OCI-LY3 (cell line): Measurements from ENCODE around the gene WARS2.

Source experiments
- H2AFZ ChIP-seq: fragments of 200-600, 300-600 bp; shearing (Covaris generic); 2 replicates; pipeline ENCODE4 v1.6.0; 2014; ENCODE audit warnings: antibody characterized with exemption, low read depth, low read length
- H3K27ac ChIP-seq: fragments of 200-600, 300-600 bp; sonication (generic); 2 replicates; pipeline ENCODE4 v1.5.1; 2014; ENCODE audit warnings: mild to moderate bottlenecking, low read length, moderate library complexity, mixed read lengths
- H3K27me3 ChIP-seq: fragments of 200-600, 300-600 bp; sonication (generic); 2 replicates; pipeline ENCODE4 v1.6.1; 2014; ENCODE audit warnings: low read depth, low read length, mixed read lengths
- H3K36me3 ChIP-seq: fragments of 200-600, 300-600 bp; sonication (generic); replicated peaks from 2 replicates; pipeline ENCODE3; 2014; ENCODE audit warnings: low read depth, low read length, mixed read lengths
- H3K4me1 ChIP-seq: fragments of 300-600, 200-600 bp; sonication (generic); 2 replicates; pipeline ENCODE4 v1.6.1; 2014; ENCODE audit warnings: low read length, mixed read lengths
- H3K4me2 ChIP-seq: fragments of 200-600, 300-600 bp; sonication (generic); 2 replicates; pipeline ENCODE4 v1.6.1; 2014; ENCODE audit warnings: low read length, mixed read lengths
- H3K4me3 ChIP-seq: fragments of 300-600, 200-600 bp; sonication (generic); 2 replicates; pipeline ENCODE4 v1.5.1; 2014; ENCODE audit warnings: antibody characterized with exemption, mild to moderate bottlenecking, low read length, moderate library complexity
- H3K79me2 ChIP-seq: fragments of 300-600, 200-600 bp; shearing (Covaris generic); 2 replicates; pipeline ENCODE4 v1.6.1; 2014; ENCODE audit warnings: mild to moderate bottlenecking, low read length, mixed read lengths
- H3K9ac ChIP-seq: fragments of 300-600, 200-600 bp; shearing (Covaris generic); 2 replicates; pipeline ENCODE4 v1.6.0; 2014; ENCODE audit warnings: mild to moderate bottlenecking, low read length, moderate library complexity
- H3K9me3 ChIP-seq: fragments of 200-600, 300-600 bp; shearing (Covaris generic); 2 replicates; pipeline ENCODE4 v1.6.1; 2014; ENCODE audit warnings: low read length, mixed read lengths; ENCODE audit not compliant: insufficient read depth
- H4K20me1 ChIP-seq: fragments of 200-600, 300-600 bp; sonication (generic); 2 replicates; pipeline ENCODE4 v1.6.1; 2016; ENCODE audit warnings: low read length, mixed read lengths; ENCODE audit not compliant: insufficient read depth
- CTCF ChIP-seq: fragments of 200-600, 300-600 bp; sonication (generic); IDR thresholded peaks from 2 replicates; pipeline ENCODE4 v1.5.1; 2014; ENCODE audit warnings: antibody characterized with exemption, low read length, low read depth
- EZH2phosphoT487 ChIP-seq: fragments of 200-600 bp; shearing (Covaris generic); IDR thresholded peaks from 2 replicates; pipeline ENCODE4 v1.6.1; 2018; ENCODE audit warnings: antibody characterized with exemption, mixed run types, low read depth

WARS2 gene

GRCh38 chr1:118985640-118986554, 154.6 kb downstream of the WARS2 start:
- H3K27ac ChIP-seq, result no peak overlapping the region
- no peak overlapping the region for H3K4me2 ChIP-seq
- H3K36me3 ChIP-seq, result no peaks in the 10 kb centered on the region
- H2AFZ ChIP-seq, result no peak overlapping the region
- H3K9me3 ChIP-seq, result no peaks in the 10 kb centered on the region
- H4K20me1 ChIP-seq, result no peaks in the 10 kb centered on the region
- no peaks in the 10 kb centered on the region for H3K79me2 ChIP-seq
- H3K4me3 ChIP-seq, result no peak overlapping the region
- no peaks in the 10 kb centered on the region for H3K27me3 ChIP-seq
- H3K9ac ChIP-seq, result no peak overlapping the region
- no peaks in the 10 kb centered on the region for H3K4me1 ChIP-seq
- no peak for TF ChIP-seq EZH2phosphoT487
- TF ChIP-seq CTCF, result no peak

- H3K36me3 ChIP-seq, result no peaks in the 10 kb centered on the region
- no peaks in the 10 kb centered on the region for H3K9me3 ChIP-seq
- H3K4me1 ChIP-seq, result no peaks in the 10 kb centered on the region
- no peak overlapping the region for H3K27ac ChIP-seq
- H3K9ac ChIP-seq, result no peak overlapping the region
- no peaks in the 10 kb centered on the region for H3K27me3 ChIP-seq
- H4K20me1 ChIP-seq, result no peaks in the 10 kb centered on the region
- no peak overlapping the region for H2AFZ ChIP-seq
- H3K4me2 ChIP-seq, result no peak overlapping the region
- TF ChIP-seq CTCF (no peak), EZH2phosphoT487 (no peak)
- no peaks in the 10 kb centered on the region for H3K79me2 ChIP-seq
- H3K4me3 ChIP-seq, result no peak overlapping the region
These were observed 155.5 kb downstream of the WARS2 start for GRCh38 chr1:118984722-118985639.

- Histone ChIP-seq H3K4me2 (no peak overlapping the region), H3K27ac (no peak overlapping the region), H4K20me1 (no peaks in the 10 kb centered on the region), H3K9ac (no peak overlapping the region), H3K27me3 (no peaks in the 10 kb centered on the region), H2AFZ (no peak overlapping the region), H3K4me1 (no peaks in the 10 kb centered on the region), H3K9me3 (no peaks in the 10 kb centered on the region), H3K79me2 (no peaks in the 10 kb centered on the region), H3K4me3 (no peak overlapping the region), H3K36me3 (no peaks in the 10 kb centered on the region)
- TF ChIP-seq CTCF (no peak), EZH2phosphoT487 (no peak)
These were observed 156.2 kb downstream of the WARS2 start for GRCh38 chr1:118984086-118984721.
